GM12878 (cell line): ENCODE results near the gene PTPRJ. TPM values are rescaled to one million over a fixed set of nuclear protein-coding genes. Genes with fewer than 3 reads are reported as not detected.

Experiments used
- ATAC-seq: fragments of 200-7000 bp; cut with Tn5 transposase; 3 replicates; pipeline ENCODE4 v1.9.1; 2020; ENCODE audit warnings: mild to moderate bottlenecking, moderate library complexity
- BruUV-seq: library from RNA; stranded (reverse); fragments of 400-500 nt; replicated peaks from 2 replicates; lab custom pipeline; 2021; lab: Mats Ljungman, UMichigan
- CTCF ChIA-PET: fragments of 300-600 bp; sonication (Branson Sonifier 250); formaldehyde crosslinking; extraction: SDS; loops from one replicate; lab custom pipeline; 2021; ENCODE audit warnings: inconsistent platforms; lab: Yijun Ruan, JAX
- POLR2A ChIA-PET: fragments of 350-600 bp; formaldehyde crosslinking; extraction: SDS; loops from one replicate; lab custom pipeline; 2021; ENCODE audit warnings: inconsistent platforms; lab: Charles Lee
- RAD21 ChIA-PET: fragments of 300-600 bp; sonication (Branson Sonifier 250); formaldehyde crosslinking; loops from one replicate; lab custom pipeline; 2023; ENCODE audit warnings: antibody characterized with exemption; ENCODE audit not compliant: unreplicated experiment; lab: Charles Lee
- SMC1A ChIA-PET: fragments of 300-600 bp; sonication (Branson Sonifier 250); formaldehyde crosslinking; loops from one replicate; lab custom pipeline; 2023; ENCODE audit not compliant: unreplicated experiment, uncharacterized antibody; lab: Charles Lee
- DNase-seq: peaks from one replicate; pipeline ENCODE4 v3.0.0-alpha.2; 2011; ENCODE audit warnings: low read depth, low spot score
- FAIRE-seq: peaks from 3 replicates; lab custom pipeline; 2011; peaks lifted over from hg19 to GRCh38; lab: Jason Lieb, UNC
- H2AFZ ChIP-seq: 2 replicates; pipeline ENCODE4 v1.6.0; 2011; ENCODE audit warnings: low read depth, low read length, control low read depth; ENCODE audit not compliant: control insufficient read depth
- H3K27ac ChIP-seq: 2 replicates; pipeline ENCODE4 v1.5.1; 2011; ENCODE audit warnings: control low read depth; ENCODE audit not compliant: control insufficient read depth, insufficient read depth
- H3K27me3 ChIP-seq, 2 experiments: replicated peaks in 1 of 2; 2 replicates each; pipeline versions ENCODE4 v1.6.0 to v1.6.1; 2011; ENCODE audit warnings: low read length in 1 of 2; ENCODE audit not compliant: control insufficient read depth in 2 of 2, insufficient read depth in 2 of 2
- H3K36me3 ChIP-seq, 2 experiments: 2 replicates each; pipeline ENCODE4 v1.5.1; 2011; ENCODE audit warnings: low read length in 1 of 2; ENCODE audit not compliant: control insufficient read depth in 2 of 2, insufficient read depth in 2 of 2
- H3K4me1 ChIP-seq: 2 replicates; pipeline ENCODE4 v1.6.1; 2011; ENCODE audit warnings: mild to moderate bottlenecking, low read length, moderate library complexity, mixed read lengths; ENCODE audit not compliant: control insufficient read depth, insufficient read depth
- H3K4me2 ChIP-seq: 2 replicates; pipeline ENCODE4 v1.6.0; 2011; ENCODE audit warnings: control low read depth; ENCODE audit not compliant: control insufficient read depth, insufficient read depth
- H3K4me3 ChIP-seq: fragments of 200-600 bp; sonication (generic); 2 replicates; pipeline ENCODE4 v1.5.1; 2016
- H3K79me2 ChIP-seq: 2 replicates; pipeline ENCODE4 v1.6.0; 2011; ENCODE audit warnings: low read length; ENCODE audit not compliant: control insufficient read depth, insufficient read depth
- H3K9ac ChIP-seq: 2 replicates; pipeline ENCODE4 v1.8.0; 2011; ENCODE audit warnings: low read length, control low read depth, mixed read lengths; ENCODE audit not compliant: control insufficient read depth, insufficient read depth
- H3K9me3 ChIP-seq: replicated peaks from 3 replicates; pipeline ENCODE4 v1.5.1; 2011; ENCODE audit warnings: mild to moderate bottlenecking, low read length; ENCODE audit not compliant: control insufficient read depth, insufficient read depth
- H4K20me1 ChIP-seq: 2 replicates; pipeline ENCODE4 v1.6.0; 2011; ENCODE audit not compliant: control insufficient read depth, insufficient read depth
- BMI1 ChIP-seq: fragments of 450-650 bp; IDR thresholded peaks from 2 replicates; pipeline ENCODE4 v1.6.1; 2016; ENCODE audit warnings: mild to moderate bottlenecking, moderate library complexity, borderline replicate concordance
- CBFB ChIP-seq: IDR thresholded peaks from 2 replicates; pipeline ENCODE4 v1.6.1; 2016; ENCODE audit warnings: antibody characterized with exemption, low read depth
- ETV6 ChIP-seq, 2 experiments: fragments of 450-650 bp in 1 of 2; IDR thresholded peaks in 1 of 2; conservative IDR thresholded peaks in 1 of 2; 2 replicates each; pipeline ENCODE4 v1.6.1; 2014; ENCODE audit warnings: antibody characterized with exemption in 1 of 2, borderline replicate concordance in 1 of 2, low read depth in 1 of 2, mild to moderate bottlenecking in 1 of 2, moderate library complexity in 1 of 2
- EZH2 ChIP-seq: IDR thresholded peaks from 2 replicates; pipeline ENCODE4 v1.6.1; 2012; ENCODE audit warnings: low read depth, mild to moderate bottlenecking, control low read depth, inconsistent platforms, low read length, borderline replicate concordance; ENCODE audit not compliant: control insufficient read depth
- GABPA ChIP-seq: IDR thresholded peaks from 2 replicates; pipeline ENCODE4 v1.6.1; 2014; ENCODE audit warnings: antibody characterized with exemption, low read depth, mild to moderate bottlenecking, inconsistent platforms
- KAT2A ChIP-seq: conservative IDR thresholded peaks from 2 replicates; pipeline ENCODE4 v1.6.1; 2011; ENCODE audit warnings: low read depth, low read length; ENCODE audit not compliant: control insufficient read depth
- NFYB ChIP-seq: IDR thresholded peaks from 2 replicates; pipeline ENCODE4 v1.6.1; 2011; ENCODE audit warnings: low read depth, mild to moderate bottlenecking, low read length, improper control_type of control experiment, moderate library complexity; ENCODE audit not compliant: insufficient read depth
- PAX5 ChIP-seq: IDR thresholded peaks from 2 replicates; pipeline ENCODE4 v1.6.1; 2011; ENCODE audit warnings: low read depth, low read length, borderline replicate concordance
- RBBP5 ChIP-seq: fragments of 200-600 bp; sonication (generic); conservative IDR thresholded peaks from 2 replicates; pipeline ENCODE4 v1.6.1; 2016
- SREBF1 ChIP-seq: IDR thresholded peaks from 2 replicates; pipeline ENCODE4 v1.6.1; 2012; ENCODE audit warnings: mild to moderate bottlenecking, low read length
- ZSCAN29 ChIP-seq: fragments of 450-650 bp; IDR thresholded peaks from 2 replicates; pipeline ENCODE4 v1.6.1; 2017; ENCODE audit warnings: mild to moderate bottlenecking, moderate library complexity
- WGBS: methylation state at CpG from one replicate; pipeline ENCODE4 v1.1.6; 2016; ENCODE audit warnings: low lambda C conversion rate; ENCODE audit not compliant: insufficient replicate concordance, insufficient coverage; ENCODE audit errors: missing lambda C conversion rate; 5-methylcytosine and 5-hydroxymethylcytosine counted together
- in situ Hi-C: fragments of 300-500 bp; cut with MboI; formaldehyde crosslinking; loops from 9 replicates; pipeline ENCODE4 v1.14.3; 2018; ENCODE audit warnings: mixed read lengths
- intact Hi-C: fragments of 100-400 bp; cut with micrococcal nuclease; formaldehyde crosslinking; loops from one replicate; pipeline ENCODE4 v1.14.2; 2022; ENCODE audit not compliant: unreplicated experiment
- polyA plus RNA-seq, 11 experiments: library from polyadenylated mRNA; depleted of rRNA in 4 of 11; unstranded in 6 of 11; stranded (reverse) in 5 of 11; fragments of >200 nt; fragmentation: Nextera tagmentation in 4 of 11; fragmentation: Illumina TruSeq in 1 of 11; extraction: Ambion mirVana in 4 of 11; extraction: Trizol in 1 of 11; gene quantifications; 1 replicate in 1 of 11; 2 replicates in 10 of 11; pipeline versions ENCODE4 v1.2.1 to v1.2.3, GENCODE V29; 2011 to 2016; ENCODE audit warnings: inconsistent platforms in 2 of 11, missing spikeins in 2 of 11, low read depth in 1 of 11
- total RNA-seq, 4 experiments: library from RNA; depleted of rRNA in 3 of 4; stranded (reverse); fragments of >200 nt in 3 of 4; fragmentation: Illumina TruSeq in 1 of 4; extraction: Trizol in 1 of 4; gene quantifications; 2 replicates each; pipeline versions ENCODE4 v1.2.1 to v1.2.3, GENCODE V29; 2013 to 2021
- TF ChIP-seq, protein P1 (sequence below): fragments of 450-650 bp; IDR thresholded peaks from 2 replicates; pipeline ENCODE4 v1.6.1; 2017; ENCODE audit warnings: low read depth, mild to moderate bottlenecking, moderate library complexity

Gene PTPRJ
- total and polyA plus RNA-seq, 10 of the 15 experiments (the other 5 are each of a cell fraction or from before 2014, with no cell fraction given), result 0.22 to 22.4 (median 7.4) TPM

DNA sequence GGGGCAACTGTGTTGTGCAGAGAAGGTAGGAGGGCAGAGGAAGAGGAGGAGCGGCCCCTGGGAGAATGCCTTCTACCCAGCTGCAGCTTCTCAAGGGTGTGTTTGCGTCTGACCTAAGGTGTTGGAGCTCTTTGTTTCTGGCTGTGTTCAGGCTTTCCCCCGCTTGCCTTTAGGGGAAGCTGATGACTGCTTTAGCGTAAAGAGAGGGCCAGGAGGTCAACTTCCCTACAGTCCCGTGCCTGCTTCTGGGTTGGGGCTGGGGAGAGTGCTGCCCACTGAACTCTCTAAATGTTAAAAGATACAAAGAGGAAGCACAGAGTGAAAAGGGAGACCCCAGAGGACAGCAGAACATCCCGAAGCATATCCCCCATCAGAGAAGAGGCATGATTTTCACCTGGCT is 99.2 kb downstream of the PTPRJ start:
- ChIA-PET SMC1A (interaction anchor here (0.7 to 1.5 kb wide), 3 partner anchors 9 to 29 kb away, joined by 3 to 5 read pairs (median 3); no protein-coding TSS in a partner anchor), CTCF (interaction anchor here (0.7 to 1.3 kb wide), 2 partner anchors 9 kb away, joined by 3 to 5 read pairs; no protein-coding TSS in a partner anchor), RAD21 (no interaction called here), POLR2A (interaction anchor here (0.9 to 1.5 kb wide), 2 partner anchors 10 to 23 kb away, joined by 3 read pairs; no protein-coding TSS in a partner anchor)
- FAIRE-seq, result no peak
- Histone ChIP-seq H3K36me3 (peaks cover 0 to 3% of the 10 kb centered on the region in 2 experiments; a peak in 1 of 4 replicates), H3K27ac (no peak overlapping the region), H3K4me1 (peaks cover 18% of the 10 kb centered on the region), H3K27me3 (no peaks in the 10 kb centered on the region), H3K4me2 (no peak overlapping the region), H2AFZ (no peak overlapping the region), H4K20me1 (no peaks in the 10 kb centered on the region), H3K79me2 (no peaks in the 10 kb centered on the region; the same call in 1 of the 2 replicates), H3K9ac (no peak overlapping the region), H3K9me3 (no peaks in the 10 kb centered on the region), H3K4me3 (no peak overlapping the region)
- no peak for DNase-seq
- 49% methylated on average over 6 of the region's 6 CpGs for whole genome bisulfite sequencing
- in situ Hi-C loops (no loop called here), intact Hi-C loops (no loop called here)
- TF ChIP-seq GABPA (no peak), RBBP5 (no peak), PAX5 (no peak), CBFB (no peak), ETV6 (conservative IDR thresholded peaks at IDR 0.05 in 1 of 2, IDR thresholded peaks at IDR 0.05 in 1 of 2; ENCODE audit: borderline replicate concordance in 1 of 2, low read depth in 1 of 2) (no peak), BMI1 (no peak), ZSCAN29 (no peak), KAT2A (no peak), NFYB (no peak), EZH2 (no peak), SREBF1 (no peak)
- TF ChIP-seq, protein P1, sequence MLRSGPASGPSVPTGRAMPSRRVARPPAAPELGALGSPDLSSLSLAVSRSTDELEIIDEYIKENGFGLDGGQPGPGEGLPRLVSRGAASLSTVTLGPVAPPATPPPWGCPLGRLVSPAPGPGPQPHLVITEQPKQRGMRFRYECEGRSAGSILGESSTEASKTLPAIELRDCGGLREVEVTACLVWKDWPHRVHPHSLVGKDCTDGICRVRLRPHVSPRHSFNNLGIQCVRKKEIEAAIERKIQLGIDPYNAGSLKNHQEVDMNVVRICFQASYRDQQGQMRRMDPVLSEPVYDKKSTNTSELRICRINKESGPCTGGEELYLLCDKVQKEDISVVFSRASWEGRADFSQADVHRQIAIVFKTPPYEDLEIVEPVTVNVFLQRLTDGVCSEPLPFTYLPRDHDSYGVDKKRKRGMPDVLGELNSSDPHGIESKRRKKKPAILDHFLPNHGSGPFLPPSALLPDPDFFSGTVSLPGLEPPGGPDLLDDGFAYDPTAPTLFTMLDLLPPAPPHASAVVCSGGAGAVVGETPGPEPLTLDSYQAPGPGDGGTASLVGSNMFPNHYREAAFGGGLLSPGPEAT, result no peak
- no TSS peak for BruUV-seq
- ATAC-seq, result no peak
